ENCODE data around the gene PRKAG2.

- TF ChIP-seq CTCF (IDR thresholded peaks at IDR 0.05; ENCODE audit: insufficient read depth, low read length, poor library complexity, severe bottlenecking), result no peak
- TF ChIP-seq EZH2phosphoT487 (conservative IDR thresholded peaks at IDR 0.05; ENCODE audit: low read length), result no peak
These were observed 63.9 kb downstream of the PRKAG2 start for GRCh38 chr7:151812967-151813366.
